ENCODE data around the gene BTBD9.

Gene BTBD9

GRCh38 chr6:38273325-38273724 lies 366.4 kb downstream of the BTBD9 start:
- no peak for DNase-seq

- DNase-seq = no peak
These were observed 367.5 kb downstream of the BTBD9 start for GRCh38 chr6:38272222-38272621.

GRCh38 chr6:38271081-38271480 lies 368.6 kb downstream of the BTBD9 start:
- no peak for DNase-seq

GRCh38 chr6:38270367-38270766 lies 369.4 kb downstream of the BTBD9 start:
- DNase-seq = no peak

- DNase-seq = no peak
These were observed 370.1 kb downstream of the BTBD9 start for GRCh38 chr6:38269461-38270172.

DNA sequence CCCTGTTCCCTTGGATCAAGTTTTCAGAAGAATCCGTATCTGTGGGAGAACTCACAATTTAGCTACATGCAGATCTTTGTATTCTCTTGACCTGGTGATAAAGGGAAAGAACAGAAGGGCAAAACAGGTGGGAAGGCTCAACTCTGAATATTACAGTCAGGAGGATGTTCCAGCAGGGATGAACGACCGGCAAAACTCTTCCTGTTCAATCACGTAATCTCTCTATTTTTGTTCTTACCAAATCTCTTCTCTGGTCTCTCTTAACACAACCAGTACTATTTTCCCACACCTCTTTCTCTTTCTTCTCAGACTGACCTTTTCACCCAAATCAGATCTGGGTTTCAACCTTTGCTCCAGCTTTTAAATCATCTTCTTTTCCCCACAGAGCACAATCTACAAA lies 371.4 kb downstream of the BTBD9 start:
- no peak for DNase-seq

GRCh38 chr6:38266921-38267354 lies 372.8 kb downstream of the BTBD9 start:
- DNase-seq = no peak

- DNase-seq = no peak
These were observed 375.1 kb downstream of the BTBD9 start for GRCh38 chr6:38264605-38265004.

DNA sequence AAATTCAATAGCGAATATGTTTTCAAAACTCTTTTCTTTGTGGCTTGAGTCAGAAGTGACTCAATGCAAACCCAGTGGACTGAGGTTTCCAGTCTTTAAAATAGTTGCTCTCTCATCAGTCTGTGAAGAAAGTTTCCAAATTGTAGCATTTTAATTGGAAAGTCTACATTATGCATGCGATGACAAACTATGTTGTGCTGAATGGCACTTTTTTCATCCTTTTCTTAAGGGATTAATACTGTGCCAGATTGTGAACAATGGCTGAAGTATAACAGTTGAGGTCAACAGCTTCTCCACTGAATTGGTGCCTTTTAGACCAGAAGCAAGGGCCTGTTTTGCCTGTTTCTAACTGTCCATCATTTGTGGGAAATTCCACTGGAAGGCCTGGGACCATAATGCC lies 377.1 kb downstream of the BTBD9 start:
- no peak for DNase-seq

- no peak for DNase-seq
These were observed 377.7 kb downstream of the BTBD9 start for GRCh38 chr6:38262026-38262425.

- DNase-seq = no peak
These were observed 378.1 kb downstream of the BTBD9 start for GRCh38 chr6:38261626-38262025.

DNA sequence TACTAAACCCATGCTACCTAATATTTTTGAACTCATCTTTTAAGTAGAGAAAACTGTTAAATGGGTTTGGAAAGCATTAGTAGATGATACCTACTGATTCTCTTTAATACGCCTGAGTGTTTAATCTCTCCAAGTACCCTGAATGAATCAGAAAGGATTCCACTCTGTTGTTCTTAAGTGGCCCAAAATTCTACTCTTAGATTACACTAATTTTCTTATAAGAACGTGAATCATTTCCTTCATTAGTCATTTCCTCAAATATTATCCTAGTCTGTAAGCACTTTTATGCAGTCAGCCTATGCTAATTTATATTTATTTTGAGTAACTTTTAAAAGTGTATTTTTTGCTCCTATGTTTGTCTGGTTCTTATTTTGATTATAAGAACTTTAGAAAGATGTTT lies 380.0 kb downstream of the BTBD9 start:
- no peak for DNase-seq

- no peak for DNase-seq
These were observed 391.1 kb downstream of the BTBD9 start for GRCh38 chr6:38248500-38249234.

GRCh38 chr6:38245295-38245694 lies 394.4 kb downstream of the BTBD9 start:
- no peak for DNase-seq

DNA sequence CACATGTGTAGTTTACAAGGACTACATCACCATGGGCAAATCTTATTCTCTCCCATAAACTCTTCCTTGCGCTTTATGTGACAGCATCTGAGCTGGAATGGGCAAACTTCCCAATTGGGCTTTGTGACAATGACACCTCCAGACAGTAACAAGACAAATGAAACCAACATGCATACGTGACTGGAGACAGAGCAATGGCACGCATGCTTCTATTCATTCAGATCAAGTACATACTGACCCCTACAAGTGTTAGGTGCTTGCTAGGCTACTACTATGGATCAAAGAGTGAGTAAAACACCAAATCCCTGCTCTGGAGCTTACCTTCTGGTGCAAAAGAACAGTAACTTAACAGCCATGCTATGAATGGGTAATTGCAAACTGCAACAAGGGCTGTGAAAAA lies 394.9 kb downstream of the BTBD9 start:
- no peak for DNase-seq

- no peak for DNase-seq
These were observed 398.4 kb downstream of the BTBD9 start for GRCh38 chr6:38241200-38241871.

GRCh38 chr6:38239719-38240451 lies 399.8 kb downstream of the BTBD9 start:
- DNase-seq = no peak

DNA sequence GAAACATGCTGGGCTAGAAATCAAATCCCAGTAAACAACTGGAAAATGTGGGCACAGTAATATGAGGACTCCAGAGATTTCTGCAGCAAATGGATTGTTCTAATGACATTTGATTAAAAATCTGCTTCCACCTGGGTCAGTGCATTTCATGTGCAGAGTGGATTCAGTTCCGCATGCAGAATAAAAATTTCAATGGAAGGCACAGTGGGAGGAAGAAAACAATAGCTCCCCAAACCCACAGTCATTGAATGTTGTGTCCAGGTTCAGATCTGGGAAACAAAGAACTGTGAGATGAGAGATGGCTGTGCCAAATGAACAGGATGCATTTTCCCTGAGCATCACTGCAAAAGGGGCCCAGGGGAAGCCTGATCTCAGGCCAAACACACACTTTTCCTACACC lies 403.1 kb downstream of the BTBD9 start:
- no peak for DNase-seq

DNA sequence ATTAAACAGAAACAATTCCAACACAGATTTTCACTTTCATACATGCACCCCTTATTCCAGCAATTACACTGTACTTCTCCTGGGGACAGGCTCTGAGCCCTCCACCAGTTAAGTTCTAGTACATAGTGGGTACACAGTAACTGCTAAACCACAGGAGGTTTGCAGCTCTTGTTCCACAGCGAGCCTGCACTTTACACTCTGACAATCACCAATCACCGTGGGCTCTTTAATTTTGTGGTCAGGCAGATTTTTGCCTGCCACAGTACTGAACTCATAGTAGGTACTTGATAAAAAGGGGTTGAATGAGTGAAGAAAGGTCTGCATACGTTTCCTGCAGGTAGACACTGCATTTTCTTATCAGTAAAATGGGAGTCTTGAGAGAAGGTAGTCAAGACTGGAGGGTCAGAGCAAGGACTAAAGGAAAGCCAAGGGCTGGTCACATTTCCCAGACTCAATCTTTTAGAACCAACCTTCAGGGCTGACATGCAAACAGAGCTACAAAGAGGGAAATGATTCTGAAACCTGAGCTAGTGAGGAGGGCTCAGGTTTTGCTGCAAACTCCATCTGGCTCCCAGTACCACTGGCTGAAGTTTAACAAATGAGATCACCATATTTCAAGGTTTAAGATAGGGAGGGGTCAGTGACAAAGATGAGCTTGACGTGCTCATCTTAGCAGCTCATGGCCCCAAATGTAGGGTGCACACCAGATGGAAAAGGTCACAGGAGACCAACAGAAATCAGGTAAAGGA lies 404.6 kb downstream of the BTBD9 start:
- DNase-seq = no peak

DNA sequence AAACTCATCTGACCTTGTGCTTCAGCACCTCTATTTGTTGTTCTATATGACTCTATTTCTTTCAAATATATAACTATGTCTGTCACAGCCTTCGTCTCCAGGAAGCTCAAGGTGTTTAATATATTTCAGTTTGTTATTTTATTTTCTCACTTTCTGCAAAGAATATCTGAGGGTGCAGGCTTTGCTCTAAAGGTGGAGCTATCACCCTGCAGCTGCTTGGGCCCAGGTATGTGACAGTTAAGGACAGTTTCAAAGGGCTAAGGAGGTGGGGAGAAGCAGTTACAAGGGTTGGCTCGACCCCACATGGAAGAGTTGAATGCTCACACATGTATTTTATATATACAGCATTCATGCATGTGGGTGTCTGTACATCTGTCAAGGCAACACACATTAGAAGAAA lies 405.6 kb downstream of the BTBD9 start:
- DNase-seq = no peak

- no peak for DNase-seq
These were observed 406.5 kb downstream of the BTBD9 start for GRCh38 chr6:38233161-38233791.

- no peak for DNase-seq
These were observed 414.0 kb downstream of the BTBD9 start for GRCh38 chr6:38225766-38226165.
